ENCODE measurements around the gene MPHOSPH9.
"Not testable (repeated sequence)": the region's sequence is repeated elsewhere in the genome, so short reads cannot be mapped to it uniquely, and the experiment has no call there.

MPHOSPH9 gene

DNA sequence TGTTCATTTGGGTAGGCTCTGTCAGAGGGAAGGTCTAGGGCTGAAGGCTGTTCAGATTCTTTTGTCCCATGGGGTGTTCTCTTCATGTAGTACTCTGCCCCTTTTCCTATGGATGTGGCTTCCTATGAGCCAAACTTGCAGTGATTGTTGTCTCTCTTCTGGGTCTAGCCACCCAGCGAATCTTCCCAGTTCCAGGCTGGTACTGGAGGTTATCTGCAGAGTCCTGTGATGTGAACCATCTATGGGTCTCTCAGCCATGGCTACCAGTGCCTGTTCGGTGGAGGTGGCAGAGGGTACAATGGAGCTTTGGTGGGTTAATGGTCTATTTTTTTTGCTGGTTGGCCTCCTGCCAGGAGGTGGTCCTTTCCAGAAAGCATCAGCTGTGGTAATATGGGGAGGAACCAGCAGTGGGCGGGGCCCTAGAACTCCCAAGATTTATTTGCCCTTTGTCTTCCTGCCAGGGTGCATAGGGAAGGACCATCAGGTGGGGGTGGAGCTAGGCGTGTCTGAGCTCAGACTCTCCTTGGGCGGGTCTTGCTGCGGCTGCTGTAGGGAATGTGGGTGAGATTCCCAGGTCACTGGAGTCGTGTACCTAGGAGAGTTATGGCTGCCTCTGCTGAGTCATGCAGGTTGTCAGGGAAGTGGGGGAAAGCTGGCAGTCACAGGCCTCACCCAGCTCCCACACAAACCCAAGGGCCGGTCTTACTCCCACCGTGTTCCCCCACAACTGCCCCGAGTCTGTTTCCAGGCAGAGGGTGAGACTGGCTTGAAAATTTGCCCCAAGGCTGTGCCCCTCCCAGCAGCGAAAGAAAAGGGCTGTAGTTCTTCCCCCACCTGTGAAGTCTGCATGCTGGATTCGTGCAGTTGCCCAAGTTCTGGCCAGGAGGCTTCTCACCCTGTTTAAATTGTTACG lies 17.8 kb upstream of the MPHOSPH9 start:
- no peak for TF ChIP-seq CTCF (conservative IDR thresholded peaks at IDR 0.05; ENCODE audit: low read depth)
- ChIA-PET CTCF (interaction anchor here (0.6 kb wide), 1 partner anchor 12 kb away, joined by 5 read pairs; no protein-coding TSS in a partner anchor), POLR2A (ENCODE audit: low non-redundant PET) (no interaction called here)
- H3K27ac ChIP-seq, result peak overlapping the region; percentile 96
- peak; percentile 84 for DNase-seq (ENCODE audit: low spot score)

- not testable (repeated sequence) for DNase-seq (ENCODE audit: low spot score)
- ChIA-PET POLR2A (ENCODE audit: low non-redundant PET) (interaction anchor here (1.0 kb wide), 1 partner anchor 16 kb away, joined by 3 read pairs; the partner anchor contains the start of gene MTRFR), CTCF (interaction anchor here (0.6 kb wide), 1 partner anchor 499 kb away, joined by 3 read pairs; no protein-coding TSS in a partner anchor)
- peak overlapping the region; percentile 66 for H3K27ac ChIP-seq
Observed at GRCh38 chr12:123248996-123249741, 16.2 kb upstream of the MPHOSPH9 start.

DNA sequence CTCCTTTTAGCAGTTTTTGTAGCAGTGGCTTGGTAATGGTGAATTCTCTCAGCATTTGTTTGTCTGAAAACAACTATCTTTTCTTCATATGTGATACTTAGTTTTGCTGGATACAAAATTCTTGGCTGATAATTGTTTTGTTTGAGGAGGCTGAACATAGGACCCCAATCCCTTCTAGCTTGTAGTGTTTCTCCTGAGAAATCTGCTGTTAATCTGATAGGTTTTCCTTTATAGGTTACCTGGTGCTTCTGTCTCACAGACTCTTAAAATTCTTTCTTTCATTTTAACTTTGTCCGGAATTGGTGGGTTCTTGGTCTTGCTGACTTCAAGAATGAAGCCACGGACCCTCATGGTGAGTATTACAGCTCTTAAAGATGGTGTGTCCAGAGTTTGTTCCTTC lies 15.2 kb upstream of the MPHOSPH9 start:
- CTCF ChIA-PET, result interaction anchor here (1.8 kb wide), 1 partner anchor 10 kb away, joined by 10 read pairs; no protein-coding TSS in a partner anchor
- POLR2A ChIA-PET (ENCODE audit: low non-redundant PET), result interaction anchor here (1.0 kb wide), 1 partner anchor 15 kb away, joined by 3 read pairs; the partner anchor contains the start of gene MTRFR
- H3K27ac ChIP-seq; DNase-seq (ENCODE audit: low spot score): not testable (repeated sequence)

- ChIA-PET POLR2A (ENCODE audit: low non-redundant PET) (no interaction called here), CTCF (no interaction called here)
- no peak for DNase-seq (ENCODE audit: low spot score)
- TF ChIP-seq CTCF (conservative IDR thresholded peaks at IDR 0.05; ENCODE audit: low read depth), result no peak
- H3K27ac ChIP-seq, result 0 out of 2 replicates have a peak overlapping the region, but pooled peaks have one; percentile 11
Observed at GRCh38 chr12:123245678-123246077, 12.7 kb upstream of the MPHOSPH9 start.

DNA sequence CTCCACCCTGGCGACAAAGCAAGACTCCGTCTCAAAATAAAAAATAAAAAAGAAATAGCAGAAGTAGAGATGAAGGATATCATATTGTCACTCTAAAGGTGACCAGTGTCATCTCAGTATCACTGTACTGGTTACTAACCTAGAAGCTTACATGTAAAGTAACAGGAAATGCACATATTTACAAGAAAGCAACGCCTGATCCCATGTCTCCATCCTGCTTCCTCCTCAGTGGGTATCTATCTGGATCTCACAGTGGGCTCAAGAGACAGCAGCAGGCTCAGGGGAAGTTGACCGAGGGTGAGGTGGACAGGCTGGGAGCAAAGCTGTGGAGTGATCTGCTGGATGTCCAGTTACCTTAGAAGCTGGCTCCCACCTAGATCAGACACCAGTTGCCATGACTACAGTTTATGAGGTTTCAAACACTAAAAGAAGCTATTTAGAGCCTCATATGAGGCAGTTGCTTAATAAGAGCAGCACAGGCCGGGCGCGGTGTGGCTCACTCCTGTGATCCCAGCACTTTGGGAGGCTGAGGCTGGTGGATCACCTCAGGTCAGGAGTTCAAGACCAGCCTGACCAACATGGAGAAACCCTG lies 10.8 kb upstream of the MPHOSPH9 start:
- DNase-seq (ENCODE audit: low spot score), result no peak
- TF ChIP-seq CTCF (conservative IDR thresholded peaks at IDR 0.05; ENCODE audit: low read depth), result no peak
- POLR2A ChIA-PET (ENCODE audit: low non-redundant PET), result interaction anchor here (1.1 kb wide), 1 partner anchor 11 kb away, joined by 7 read pairs; the partner anchor contains the start of genes MPHOSPH9 and MTRFR
- CTCF ChIA-PET, result no interaction called here
- H3K27ac ChIP-seq, result peak overlapping the region; percentile 47

- TF ChIP-seq CTCF (conservative IDR thresholded peaks at IDR 0.05; ENCODE audit: low read depth), result no peak
- peak overlapping the region; percentile 33; the same call in 1 of the 2 replicates for H3K27ac ChIP-seq
- POLR2A ChIA-PET (ENCODE audit: low non-redundant PET), result interaction anchor here (0.8 kb wide), 1 partner anchor 9 kb away, joined by 3 read pairs; the partner anchor contains the start of gene MTRFR
- CTCF ChIA-PET, result interaction anchor here (0.6 to 0.7 kb wide), 2 partner anchors 69 to 297 kb away, joined by 3 read pairs; no protein-coding TSS in a partner anchor
- no peak for DNase-seq (ENCODE audit: low spot score)
Observed at GRCh38 chr12:123242116-123242904, 9.4 kb upstream of the MPHOSPH9 start.
